Muscle layer of colon (tissue), 2 donors: Measurements from ENCODE around the gene XCR1.

Experiments
- H3K27ac ChIP-seq: one replicate; pipeline ENCODE4 v1.7.0; 2013; ENCODE audit warnings: low read depth, mild to moderate bottlenecking, low read length, moderate library complexity
- H3K27me3 ChIP-seq, 2 donors: one replicate each; pipeline ENCODE4 v1.7.0; 2013; ENCODE audit warnings: low read length in 2 of 2, mild to moderate bottlenecking in 2 of 2; ENCODE audit not compliant: insufficient read depth in 2 of 2, control insufficient read depth in 1 of 2
- H3K36me3 ChIP-seq: one replicate; pipeline ENCODE4 v1.7.0; 2013; ENCODE audit warnings: mild to moderate bottlenecking, low read length; ENCODE audit not compliant: insufficient read depth
- H3K4me1 ChIP-seq: one replicate; pipeline ENCODE4 v1.7.0; 2013; ENCODE audit warnings: mild to moderate bottlenecking, low read length; ENCODE audit not compliant: insufficient read depth
- H3K4me3 ChIP-seq, 2 donors: one replicate each; pipeline ENCODE4 v1.7.0; 2013; ENCODE audit warnings: low read length in 2 of 2, low read depth in 1 of 2, mild to moderate bottlenecking in 1 of 2, moderate library complexity in 1 of 2
- H3K9ac ChIP-seq: one replicate; pipeline ENCODE4 v1.7.0; 2013; ENCODE audit warnings: low read length
- H3K9me3 ChIP-seq: one replicate; pipeline ENCODE4 v1.7.0; 2013; ENCODE audit warnings: mild to moderate bottlenecking, low read length
- donor health status: abdominal sarcoma.
- donor health status: Adenocarcinoma of cecum.

Gene XCR1

GRCh38 chr3:45978006-45978761 is 49.1 kb downstream of the XCR1 start:
- no peak overlapping the region for H3K4me3 ChIP-seq
- no peak overlapping the region for H3K27ac ChIP-seq
- no peaks in the 10 kb centered on the region for H3K9me3 ChIP-seq
- H3K4me1 ChIP-seq: peaks cover 28% of the 10 kb centered on the region
- no peaks in the 10 kb centered on the region for H3K27me3 ChIP-seq
- peaks cover 79% of the 10 kb centered on the region for H3K36me3 ChIP-seq
- H3K9ac ChIP-seq: no peak overlapping the region

DNA sequence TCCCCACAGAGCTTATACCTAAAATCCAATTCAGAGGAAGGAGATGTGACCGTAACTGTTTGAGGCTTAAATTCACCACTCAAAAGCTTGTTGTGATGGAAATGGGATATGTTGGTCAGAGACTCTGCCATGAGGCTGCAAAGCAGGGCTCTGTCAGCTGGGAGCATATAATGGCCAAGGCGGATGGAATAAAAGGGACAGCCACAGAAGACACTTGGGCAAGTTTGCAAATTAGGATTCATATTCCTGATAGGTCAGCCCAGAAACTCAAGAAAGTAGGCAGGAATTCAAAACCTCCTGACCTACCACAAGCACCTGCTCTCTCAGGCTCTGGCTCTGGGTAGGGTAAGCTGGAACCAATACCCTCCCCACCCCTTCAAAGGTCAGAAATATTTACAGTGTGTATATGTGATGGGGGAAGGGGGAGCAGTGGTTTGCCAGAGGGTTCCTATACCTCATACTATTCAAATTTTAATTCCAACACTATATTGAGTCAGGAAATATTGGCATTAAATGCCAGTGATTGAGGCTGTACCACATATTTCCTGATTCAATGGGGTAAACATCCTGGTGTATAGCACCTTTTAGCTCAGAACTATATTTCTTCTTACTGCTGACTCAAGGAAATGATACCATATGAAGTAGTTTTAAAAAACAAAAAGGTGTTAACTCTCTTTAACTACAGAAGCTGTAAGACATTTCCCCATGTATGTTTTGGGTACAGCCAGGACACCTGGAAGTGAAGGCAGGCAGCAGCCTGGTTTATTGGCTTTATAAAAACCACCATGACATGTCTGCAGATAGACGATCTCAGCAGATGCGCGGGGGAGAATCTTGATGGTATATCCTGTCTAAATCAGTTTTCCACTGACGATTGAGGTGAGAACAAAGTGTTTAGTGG is 50.8 kb downstream of the XCR1 start:
- no peak overlapping the region for H3K27ac ChIP-seq
- H3K4me1 ChIP-seq: peaks cover 33% of the 10 kb centered on the region

GRCh38 chr3:45975686-45976085 is 51.6 kb downstream of the XCR1 start:
- H3K4me1 ChIP-seq: peaks cover 27% of the 10 kb centered on the region
- peaks cover 58% of the 10 kb centered on the region for H3K36me3 ChIP-seq
- H3K27ac ChIP-seq: no peak overlapping the region
- H3K27me3 ChIP-seq: no peaks in the 10 kb centered on the region
- H3K9ac ChIP-seq: no peak overlapping the region
- no peak overlapping the region for H3K4me3 ChIP-seq
- H3K9me3 ChIP-seq: no peaks in the 10 kb centered on the region

More for the DNA sequence above, 50.8 kb downstream of the XCR1 start:
- Histone ChIP-seq H3K9me3 (no peaks in the 10 kb centered on the region), H3K36me3 (peaks cover 66% of the 10 kb centered on the region), H3K4me3 (no peak overlapping the region), H3K9ac (no peak overlapping the region), H3K27me3 (no peaks in the 10 kb centered on the region)

- Histone ChIP-seq H3K4me3 (no peak overlapping the region), H3K27me3 (no peaks in the 10 kb centered on the region), H3K4me1 (peaks cover 27% of the 10 kb centered on the region), H3K9me3 (no peaks in the 10 kb centered on the region), H3K27ac (no peak overlapping the region), H3K9ac (no peak overlapping the region), H3K36me3 (peaks cover 59% of the 10 kb centered on the region)
These were observed 52.6 kb downstream of the XCR1 start for GRCh38 chr3:45974686-45975085.

DNA sequence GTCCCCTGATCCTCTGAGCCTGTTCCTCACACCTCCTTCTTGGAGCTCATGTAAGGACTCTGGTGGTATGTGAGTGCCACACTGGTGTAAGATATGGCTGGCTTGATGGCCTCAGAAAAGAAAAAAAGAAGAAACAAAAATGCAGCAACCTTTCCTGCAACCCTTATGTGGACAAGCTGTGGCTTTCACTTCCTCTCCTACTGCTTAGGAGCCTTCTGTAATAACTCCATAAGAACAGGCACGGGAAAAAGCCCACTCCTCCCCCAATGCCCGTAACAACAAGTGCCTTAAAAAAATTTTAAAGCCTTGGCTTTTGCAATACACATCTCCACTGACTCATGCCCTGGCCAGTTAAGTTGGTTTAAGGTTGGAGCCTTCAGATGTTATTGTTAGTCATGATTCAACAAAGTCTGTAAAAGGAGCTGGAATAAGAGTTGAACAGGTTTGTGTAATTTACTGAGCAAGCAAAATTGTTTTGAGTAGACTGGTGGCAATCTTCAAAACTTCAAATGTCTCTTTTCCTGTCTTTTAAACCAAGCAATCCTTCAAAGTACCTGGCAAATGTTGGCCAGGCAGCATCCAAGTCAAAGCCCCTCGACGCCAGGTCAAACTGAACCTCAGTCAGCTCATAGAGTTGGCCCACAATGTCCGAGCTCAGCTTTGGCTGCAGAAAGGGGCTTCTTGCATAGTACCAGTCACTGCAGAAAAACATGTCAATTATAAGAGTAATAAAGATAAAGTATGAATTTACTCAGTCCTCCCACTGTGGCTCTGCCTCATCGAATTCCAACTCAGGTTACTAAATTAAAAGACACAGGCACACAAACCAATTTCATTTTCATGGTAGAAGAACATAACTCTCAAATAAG is 54.5 kb downstream of the XCR1 start:
- peak overlapping the region; percentile 61 for H3K27ac ChIP-seq
- H3K36me3 ChIP-seq: peaks cover 58% of the 10 kb centered on the region

DNA sequence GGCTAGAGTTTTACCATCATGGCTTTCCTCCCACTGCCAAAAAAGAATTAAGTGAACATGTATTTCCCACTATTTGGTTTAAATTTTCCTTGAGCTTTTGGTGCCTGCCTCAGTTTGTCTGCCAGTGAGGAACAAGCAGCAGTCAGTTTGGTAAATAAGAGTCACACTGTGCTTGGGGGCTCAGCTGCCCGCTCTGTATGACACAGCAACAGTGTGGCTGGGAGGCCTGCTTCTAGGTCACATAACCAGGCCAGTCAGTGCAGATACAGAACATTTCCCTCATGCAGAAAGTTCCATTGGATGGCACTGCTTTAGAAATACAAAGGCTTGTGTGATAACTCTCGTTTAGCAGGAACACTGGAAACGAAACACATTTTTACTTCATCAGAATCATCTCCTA is 57.3 kb downstream of the XCR1 start:
- no peak overlapping the region for H3K9ac ChIP-seq
- no peak overlapping the region for H3K4me3 ChIP-seq
- no peak overlapping the region for H3K27ac ChIP-seq
- peaks cover 39% of the 10 kb centered on the region for H3K4me1 ChIP-seq
- no peaks in the 10 kb centered on the region for H3K9me3 ChIP-seq
- H3K36me3 ChIP-seq: peaks cover 59% of the 10 kb centered on the region
- H3K27me3 ChIP-seq: no peaks in the 10 kb centered on the region

More for the DNA sequence above, 54.5 kb downstream of the XCR1 start:
- H3K9ac ChIP-seq: no peak overlapping the region
- no peaks in the 10 kb centered on the region for H3K9me3 ChIP-seq
- no peak overlapping the region for H3K4me3 ChIP-seq
- no peaks in the 10 kb centered on the region for H3K27me3 ChIP-seq
- peaks cover 32% of the 10 kb centered on the region for H3K4me1 ChIP-seq

GRCh38 chr3:45969116-45969515 is 58.2 kb downstream of the XCR1 start:
- H3K27me3 ChIP-seq: no peaks in the 10 kb centered on the region
- H3K9me3 ChIP-seq: no peaks in the 10 kb centered on the region
- H3K4me3 ChIP-seq: no peak overlapping the region
- no peak overlapping the region for H3K27ac ChIP-seq
- peaks cover 61% of the 10 kb centered on the region for H3K36me3 ChIP-seq
- no peak overlapping the region for H3K9ac ChIP-seq
- peaks cover 39% of the 10 kb centered on the region for H3K4me1 ChIP-seq

GRCh38 chr3:45968706-45969105 is 58.6 kb downstream of the XCR1 start:
- Histone ChIP-seq H3K4me1 (peaks cover 39% of the 10 kb centered on the region), H3K4me3 (no peak overlapping the region), H3K27me3 (no peaks in the 10 kb centered on the region), H3K27ac (no peak overlapping the region), H3K9me3 (no peaks in the 10 kb centered on the region), H3K36me3 (peaks cover 65% of the 10 kb centered on the region), H3K9ac (no peak overlapping the region)

- Histone ChIP-seq H3K36me3 (peaks cover 71% of the 10 kb centered on the region), H3K27ac (peak overlapping the region; percentile 10), H3K27me3 (no peaks in the 10 kb centered on the region), H3K4me3 (no peak overlapping the region), H3K9me3 (no peaks in the 10 kb centered on the region), H3K9ac (no peak overlapping the region), H3K4me1 (peaks cover 39% of the 10 kb centered on the region)
These were observed 59.1 kb downstream of the XCR1 start for GRCh38 chr3:45968149-45968548.

DNA sequence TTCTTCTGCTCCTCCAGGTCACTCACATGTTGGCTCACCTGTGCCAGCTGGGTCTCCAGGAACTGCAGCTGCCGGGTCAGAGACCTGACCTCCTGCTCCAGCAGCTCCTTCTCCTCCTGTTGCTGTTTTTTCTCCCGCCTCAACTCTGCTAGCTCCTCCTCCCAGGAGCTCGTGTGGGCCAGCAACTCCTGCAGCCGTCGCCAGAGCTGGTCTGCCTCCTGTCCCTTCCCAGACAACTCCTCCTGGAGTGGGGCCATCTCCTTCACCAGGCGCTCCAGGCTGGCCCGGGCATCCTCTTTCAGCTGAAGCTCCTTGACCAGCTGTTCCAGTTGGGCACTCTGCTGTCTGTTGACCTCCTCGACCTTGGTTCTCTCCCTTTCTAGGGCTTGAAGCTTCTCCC is 59.6 kb downstream of the XCR1 start:
- Histone ChIP-seq H3K36me3 (peaks cover 75% of the 10 kb centered on the region), H3K27me3 (no peaks in the 10 kb centered on the region), H3K4me1 (peaks cover 35% of the 10 kb centered on the region), H3K9ac (no peak overlapping the region), H3K27ac (peak overlapping the region; percentile 10), H3K4me3 (no peak overlapping the region), H3K9me3 (no peaks in the 10 kb centered on the region)
